Right cardiac atrium (tissue), 5 donors: Measurements from ENCODE around the gene SLC8A1. TPM values are rescaled to one million over a fixed set of nuclear protein-coding genes. Genes with fewer than 3 reads are reported as not detected.

Source experiments
- ATAC-seq, 2 donors: fragments of 200-7000 bp; cut with Tn5 transposase; one replicate each; pipeline versions ENCODE4 v1.8.0 to v1.9.1; 2020; ENCODE audit warnings: moderate library complexity in 2 of 2, mild to moderate bottlenecking in 1 of 2
- DNase-seq, 3 donors: peaks; one replicate each; pipeline ENCODE4 v3.0.0-alpha.2; 2020
- H3K27ac ChIP-seq: one replicate; pipeline ENCODE4 v1.5.1; 2013; ENCODE audit warnings: mild to moderate bottlenecking, low read length, control low read depth, moderate library complexity
- H3K27me3 ChIP-seq: one replicate; pipeline ENCODE4 v1.6.1; 2013; ENCODE audit not compliant: control insufficient read depth, insufficient read depth
- H3K4me1 ChIP-seq: one replicate; pipeline ENCODE4 v1.6.1; 2013; ENCODE audit warnings: low read length; ENCODE audit not compliant: control insufficient read depth, insufficient read depth
- H3K4me3 ChIP-seq: one replicate; pipeline ENCODE4 v1.5.1; 2013; ENCODE audit warnings: low read length, control low read depth
- H3K9me3 ChIP-seq: one replicate; pipeline ENCODE4 v1.6.1; 2013; ENCODE audit warnings: low read length; ENCODE audit not compliant: control insufficient read depth
- WGBS: extraction: QIAGEN DNeasy Blood & Tissue Kit; methylation state at CpG from one replicate; pipeline ENCODE4 v1.1.7; 2013; 5-methylcytosine and 5-hydroxymethylcytosine counted together
- intact Hi-C, 4 donors: fragments of 100-400 bp; cut with DNase I; formaldehyde crosslinking; loops; one replicate each; pipeline versions ENCODE4 v1.11.0 to v1.14.0; 2022 to 2023
- polyA plus RNA-seq: library from polyadenylated mRNA; stranded (reverse); fragments of 200-250 nt; gene quantifications from one replicate; pipeline ENCODE4 v1.2.3, GENCODE V29; 2013
- total RNA-seq, 4 donors: library from RNA; stranded (reverse); fragmentation: NEBNext Ultra II Directional; extraction: Animal tissue kit (Norgen Biotek cat#: 25700); gene quantifications; one replicate each; pipeline ENCODE4 v1.2.1, GENCODE V29; 2021
- donor health status: healthy with polysubstance abuse.
- donor health status: DM: no; HTN: yes; CAD: no.
- donor health status: DM: no; HTN: no; CAD: no.
- donor health status: DM: no; HTN: yes; CAD: no; lungs with severe emphysema.
- donor health status: DM: yes; HTN: yes; CAD: no.

Gene SLC8A1
- total and polyA plus RNA-seq, 5 donors = 41.8 to 907 (median 790) TPM

- intact Hi-C loops = no loop called here
- ATAC-seq = peak; percentile 43 to 54
- WGBS = 78% methylated on average over 4 of the region's 4 CpGs
- H3K27ac ChIP-seq = peak overlapping the region; percentile 42
- no peaks in the 10 kb centered on the region for H3K27me3 ChIP-seq
- no peak for DNase-seq
- H3K4me1 ChIP-seq = peaks cover 6% of the 10 kb centered on the region
- no peak overlapping the region for H3K4me3 ChIP-seq
- no peaks in the 10 kb centered on the region for H3K9me3 ChIP-seq
Measured at GRCh38 chr2:40403233-40403836, 48.6 kb downstream of the SLC8A1 start.

DNA sequence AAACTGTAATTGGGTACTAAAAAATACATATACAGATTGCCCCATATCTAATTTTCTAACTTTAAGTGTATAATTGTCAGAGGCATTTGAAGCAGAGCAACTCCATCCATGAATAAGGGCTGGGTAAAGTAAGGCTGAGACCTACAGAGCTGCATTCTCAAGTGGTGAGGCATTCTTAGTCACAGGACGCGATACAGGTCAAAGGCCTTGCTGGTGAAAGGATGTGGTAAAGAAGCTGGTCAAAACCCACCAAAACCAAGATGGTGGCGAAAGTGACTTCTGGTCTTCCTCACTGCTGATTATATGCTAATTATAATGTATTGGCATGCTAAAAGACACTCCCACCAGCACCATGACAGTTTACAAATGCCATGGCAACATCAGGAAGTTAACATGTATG lies 50.0 kb downstream of the SLC8A1 start:
- no peak for ATAC-seq
- Histone ChIP-seq H3K27ac (no peak overlapping the region), H3K4me1 (peaks cover 6% of the 10 kb centered on the region), H3K9me3 (no peaks in the 10 kb centered on the region), H3K27me3 (no peaks in the 10 kb centered on the region), H3K4me3 (no peak overlapping the region)
- no peak for DNase-seq
- intact Hi-C loops = no loop called here
- WGBS = 88% methylated on average over 3 of the region's 3 CpGs

GRCh38 chr2:40400336-40400953 lies 51.4 kb downstream of the SLC8A1 start:
- Histone ChIP-seq H3K9me3 (no peaks in the 10 kb centered on the region), H3K4me1 (peaks cover 6% of the 10 kb centered on the region), H3K27me3 (no peaks in the 10 kb centered on the region), H3K4me3 (no peak overlapping the region), H3K27ac (no peak overlapping the region)
- peak; percentile 31 to 46 for ATAC-seq
- DNase-seq = peak in 2 of 3 donors; percentile 25 to 28
- WGBS = 7% methylated on average over 3 of the region's 3 CpGs
- intact Hi-C loops = no loop called here

- Histone ChIP-seq H3K9me3 (no peaks in the 10 kb centered on the region), H3K27me3 (no peaks in the 10 kb centered on the region), H3K4me1 (peaks cover 10% of the 10 kb centered on the region), H3K27ac (no peak overlapping the region), H3K4me3 (no peak overlapping the region)
- DNase-seq = no peak
- no peak for ATAC-seq
- 67% methylated on average over 1 of the region's 1 CpG for WGBS
- intact Hi-C loops = no loop called here
Measured at GRCh38 chr2:40397765-40398164, 54.1 kb downstream of the SLC8A1 start.

DNA sequence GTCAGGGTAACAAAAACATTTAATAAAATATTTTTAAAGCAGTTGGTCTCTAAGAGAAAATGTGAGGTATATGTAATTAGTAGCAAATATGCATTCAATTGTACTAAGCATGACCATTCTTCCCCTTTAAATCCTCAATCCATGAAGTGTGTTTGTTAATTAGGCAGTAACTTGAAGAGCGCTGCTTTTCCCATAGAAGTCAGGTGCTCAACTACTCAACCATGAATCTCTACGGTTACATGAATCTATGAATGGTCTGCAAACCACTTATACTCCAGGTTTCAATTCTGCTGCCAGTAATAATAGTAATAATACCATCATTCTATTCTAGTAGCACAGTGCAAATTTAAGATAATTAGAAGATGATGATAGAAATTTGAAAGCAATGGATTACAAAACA lies 55.8 kb downstream of the SLC8A1 start:
- no peak for ATAC-seq
- H3K27ac ChIP-seq = no peak overlapping the region
- peaks cover 10% of the 10 kb centered on the region for H3K4me1 ChIP-seq
- no peaks in the 10 kb centered on the region for H3K27me3 ChIP-seq
- 77% methylated on average over 2 of the region's 2 CpGs for WGBS
- no peak overlapping the region for H3K4me3 ChIP-seq
- intact Hi-C loops = no loop called here
- no peaks in the 10 kb centered on the region for H3K9me3 ChIP-seq
- DNase-seq = no peak

DNA sequence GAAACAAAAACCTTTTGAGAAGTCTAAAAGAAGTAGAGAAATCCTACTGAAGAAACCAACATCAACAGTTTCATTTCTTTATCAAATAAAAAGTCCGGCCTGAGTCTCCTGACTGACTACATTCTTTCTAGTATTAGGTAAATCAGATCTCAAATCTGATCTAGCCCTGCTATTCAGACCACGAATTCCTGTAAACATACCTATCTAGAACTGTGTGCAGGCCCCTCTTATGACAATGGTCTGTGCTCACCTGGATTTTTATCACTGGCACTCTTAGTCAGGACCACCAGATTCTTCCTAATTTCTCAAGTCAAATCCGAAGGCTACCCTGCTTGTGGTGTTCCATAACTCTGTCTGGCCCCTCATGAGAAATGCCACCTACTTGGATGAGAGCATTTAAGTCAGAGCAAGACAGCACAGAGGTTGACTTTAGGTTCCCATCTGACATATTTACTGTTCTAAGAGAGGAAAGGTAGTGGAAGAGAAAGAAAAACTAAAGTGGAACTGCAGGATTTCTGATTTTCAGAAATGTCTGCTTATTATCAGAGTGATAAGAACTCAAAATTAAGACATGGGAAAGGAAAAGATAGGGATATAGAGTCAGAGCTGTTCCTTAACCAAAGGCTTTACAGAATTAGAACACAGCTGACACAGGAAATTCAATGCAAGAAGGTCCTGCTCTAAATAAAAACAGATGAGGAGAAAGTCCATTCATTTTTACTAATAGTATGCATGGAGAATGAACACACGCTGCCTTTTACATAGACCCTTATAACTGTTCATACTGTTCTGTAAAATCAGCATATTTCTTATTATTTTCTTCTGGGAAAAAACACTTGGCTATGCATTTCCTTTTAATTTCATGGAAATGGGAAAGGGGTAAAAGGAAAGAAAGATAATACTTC lies 56.5 kb downstream of the SLC8A1 start:
- H3K4me1 ChIP-seq = peaks cover 6% of the 10 kb centered on the region

DNA sequence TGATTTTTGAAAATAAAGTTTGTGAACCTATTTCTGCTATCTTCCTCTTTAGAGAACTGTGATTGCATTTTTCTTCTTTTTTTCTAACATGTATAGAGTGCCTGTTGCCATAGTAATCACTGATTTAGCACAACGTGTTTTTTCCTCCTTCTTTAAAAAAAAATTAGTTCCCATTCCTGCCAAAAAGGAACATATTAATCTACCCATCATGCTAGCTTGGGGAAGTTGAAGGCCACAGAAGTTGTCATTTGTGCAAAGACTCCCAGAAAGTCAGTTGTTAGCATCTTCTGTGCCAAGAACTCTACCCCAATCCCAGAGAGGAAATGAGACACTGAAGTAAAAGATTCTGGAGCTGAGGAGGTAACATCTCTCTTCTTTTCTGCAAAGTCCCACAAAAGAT lies 57.3 kb downstream of the SLC8A1 start:
- 3% methylated on average over 1 of the region's 1 CpG for WGBS

More for the DNA sequence above, 56.5 kb downstream of the SLC8A1 start:
- Histone ChIP-seq H3K9me3 (no peaks in the 10 kb centered on the region), H3K27ac (no peak overlapping the region), H3K4me3 (peak overlapping the region; percentile 10), H3K27me3 (no peaks in the 10 kb centered on the region)
- ATAC-seq = no peak
- intact Hi-C loops = no loop called here
- WGBS = 44% methylated on average over 4 of the region's 4 CpGs
- DNase-seq = no peak

GRCh38 chr2:40394031-40394430 lies 57.9 kb downstream of the SLC8A1 start:
- Histone ChIP-seq H3K4me1 (peaks cover 6% of the 10 kb centered on the region), H3K27ac (no peak overlapping the region), H3K9me3 (no peaks in the 10 kb centered on the region), H3K27me3 (no peaks in the 10 kb centered on the region), H3K4me3 (no peak overlapping the region)
- 63% methylated on average over 4 of the region's 4 CpGs for WGBS
- intact Hi-C loops = no loop called here
- DNase-seq (no peak), ATAC-seq (no peak)

More for the DNA sequence above, 57.3 kb downstream of the SLC8A1 start:
- ATAC-seq = peak; percentile 69 to 70
- H3K4me3 ChIP-seq = no peak overlapping the region
- H3K9me3 ChIP-seq = no peaks in the 10 kb centered on the region
- intact Hi-C loops = no loop called here
- no peak for DNase-seq
- no peak overlapping the region for H3K27ac ChIP-seq
- peaks cover 6% of the 10 kb centered on the region for H3K4me1 ChIP-seq
- no peaks in the 10 kb centered on the region for H3K27me3 ChIP-seq

GRCh38 chr2:40388161-40388560 lies 63.7 kb downstream of the SLC8A1 start:
- no peak overlapping the region for H3K27ac ChIP-seq
- WGBS = 83% methylated on average over 5 of the region's 5 CpGs
- no peak for ATAC-seq
- no peaks in the 10 kb centered on the region for H3K9me3 ChIP-seq
- H3K4me3 ChIP-seq = no peak overlapping the region
- intact Hi-C loops = no loop called here
- no peak for DNase-seq
- no peaks in the 10 kb centered on the region for H3K27me3 ChIP-seq
- peaks cover 2% of the 10 kb centered on the region for H3K4me1 ChIP-seq

DNA sequence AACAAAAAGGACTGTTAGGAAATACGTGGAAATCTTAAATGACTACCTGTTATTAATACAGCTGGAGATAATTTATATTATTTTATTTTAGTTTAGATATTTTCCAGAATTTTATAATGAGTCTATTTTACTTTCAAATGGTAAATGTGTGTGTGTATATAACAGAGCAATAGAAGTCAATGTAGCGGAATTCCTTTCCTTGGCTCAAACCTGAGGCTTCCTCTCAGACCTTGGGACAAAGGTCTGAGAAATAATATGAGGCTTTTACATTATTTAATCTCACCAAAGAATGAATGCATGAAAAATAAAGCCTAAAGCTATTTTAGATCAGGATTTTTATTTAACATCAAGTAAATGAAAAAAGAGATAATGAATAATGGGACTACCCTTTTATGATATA lies 65.7 kb downstream of the SLC8A1 start:
- 48% methylated on average over 2 of the region's 2 CpGs for whole genome bisulfite sequencing
- no peak overlapping the region for H3K4me3 ChIP-seq
- H3K4me1 ChIP-seq = peaks cover 2% of the 10 kb centered on the region
- no peak overlapping the region for H3K27ac ChIP-seq
- DNase-seq (no peak), ATAC-seq (no peak)
- intact Hi-C loops = no loop called here
- H3K27me3 ChIP-seq = no peaks in the 10 kb centered on the region
- H3K9me3 ChIP-seq = no peaks in the 10 kb centered on the region

DNA sequence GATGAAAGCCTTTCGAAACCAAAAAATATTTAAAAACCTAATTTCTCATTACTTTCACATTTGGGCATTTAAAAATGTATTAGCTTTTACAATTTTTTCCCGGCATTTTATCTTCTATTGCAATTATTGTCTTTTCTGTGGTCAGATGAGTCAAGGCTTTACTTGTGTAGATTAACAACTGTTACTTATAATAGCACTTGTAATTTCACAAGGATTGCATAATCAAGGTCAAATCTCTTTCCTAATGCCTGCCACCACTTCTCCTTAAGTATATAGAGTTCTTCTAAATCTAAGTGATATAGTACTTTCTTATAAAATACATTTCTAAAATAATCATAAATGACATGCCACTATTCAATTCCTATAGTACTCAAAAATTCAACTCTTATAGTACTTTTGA lies 67.2 kb downstream of the SLC8A1 start:
- ATAC-seq = no peak

More for the DNA sequence above, 67.2 kb downstream of the SLC8A1 start:
- Histone ChIP-seq H3K9me3 (no peaks in the 10 kb centered on the region), H3K27ac (no peak overlapping the region), H3K4me3 (no peak overlapping the region), H3K27me3 (no peaks in the 10 kb centered on the region), H3K4me1 (peaks cover 2% of the 10 kb centered on the region)
- no peak for DNase-seq
- intact Hi-C loops = no loop called here
- 19% methylated on average over 2 of the region's 2 CpGs for WGBS
